Rectal smooth muscle tissue (tissue), 1 donor: ENCODE results near the gene ERRFI1.

ENCODE experiments used
- H3K27ac ChIP-seq: one replicate; pipeline ENCODE4 v1.7.0; 2013; ENCODE audit warnings: low read depth, low read length, inconsistent platforms
- H3K27me3 ChIP-seq: one replicate; pipeline ENCODE4 v1.7.0; 2013; ENCODE audit warnings: low read length; ENCODE audit not compliant: control insufficient read depth, insufficient read depth
- H3K36me3 ChIP-seq: one replicate; pipeline ENCODE4 v1.7.0; 2013; ENCODE audit warnings: low read length; ENCODE audit not compliant: control insufficient read depth, insufficient read depth
- H3K4me1 ChIP-seq: one replicate; pipeline ENCODE4 v1.7.0; 2013; ENCODE audit warnings: low read length; ENCODE audit not compliant: control insufficient read depth, insufficient read depth
- H3K4me3 ChIP-seq: one replicate; pipeline ENCODE4 v1.7.0; 2013; ENCODE audit warnings: low read length
- H3K9ac ChIP-seq: one replicate; pipeline ENCODE4 v1.7.0; 2013; ENCODE audit warnings: low read length

ERRFI1 gene

DNA sequence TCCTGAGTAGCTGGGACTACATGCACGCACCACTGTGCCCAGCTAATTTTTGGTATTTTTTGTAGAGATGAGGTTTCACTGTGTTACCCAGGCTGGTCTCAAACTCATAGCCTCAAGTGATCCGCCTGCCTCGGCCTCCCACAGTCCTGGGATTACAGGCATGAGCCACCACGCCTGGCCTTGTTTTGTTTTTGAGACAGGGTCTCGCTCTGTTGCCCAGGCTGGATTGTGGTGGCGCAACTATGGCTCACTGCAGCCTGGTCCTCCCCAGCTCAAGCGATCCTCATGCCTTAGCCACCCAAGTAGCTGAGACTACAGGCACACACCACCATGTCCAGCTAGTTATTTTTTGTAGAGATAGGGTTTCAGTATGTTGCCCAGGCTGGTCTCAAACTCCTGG, 38.6 kb downstream of the ERRFI1 start:
- Histone ChIP-seq H3K9ac (no peak overlapping the region), H3K27me3 (no peaks in the 10 kb centered on the region), H3K36me3 (peaks cover 9% of the 10 kb centered on the region), H3K27ac (no peak overlapping the region), H3K4me3 (no peak overlapping the region), H3K4me1 (peaks cover under 1% of the 10 kb centered on the region)

DNA sequence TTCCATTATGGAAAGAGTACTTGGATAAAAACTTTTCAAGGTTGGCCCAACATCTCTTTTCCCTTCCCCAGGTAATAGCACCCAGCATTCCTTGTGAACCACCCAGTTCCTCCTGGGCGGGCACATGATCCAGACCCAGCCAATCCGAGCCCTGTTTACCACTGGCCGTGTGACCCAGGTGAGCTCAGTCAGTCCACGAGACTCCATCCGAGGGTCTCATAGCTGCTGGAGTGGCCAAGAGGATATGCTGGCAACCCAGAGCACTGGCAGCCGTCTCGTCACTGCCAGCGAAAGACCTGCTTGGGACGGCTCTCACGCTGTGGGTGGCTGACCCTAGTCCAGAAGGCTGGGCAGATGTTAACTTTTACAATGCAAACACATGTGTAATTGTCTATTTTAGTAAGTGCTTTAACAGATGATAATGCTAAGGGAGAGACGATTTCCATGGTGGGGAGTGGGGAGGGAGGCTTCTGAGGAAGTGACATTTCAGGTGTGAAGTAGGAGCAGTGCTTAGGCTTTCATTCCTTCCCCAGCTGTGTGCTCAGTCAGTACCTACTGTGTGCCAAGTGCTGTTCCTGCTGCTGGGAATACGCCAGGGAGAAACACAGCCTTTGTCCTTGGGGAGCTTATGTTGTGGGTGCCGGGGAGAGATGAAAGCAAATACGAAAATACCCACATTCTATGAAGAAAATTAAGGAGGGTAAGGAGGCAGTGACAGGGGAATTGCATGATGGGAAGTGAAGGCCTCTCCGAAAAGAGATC, 40.1 kb downstream of the ERRFI1 start:
- no peak overlapping the region for H3K9ac ChIP-seq
- no peaks in the 10 kb centered on the region for H3K27me3 ChIP-seq
- H3K4me3 ChIP-seq = no peak overlapping the region
- H3K36me3 ChIP-seq = peaks cover 9% of the 10 kb centered on the region
- H3K27ac ChIP-seq = no peak overlapping the region
- peaks cover 3% of the 10 kb centered on the region for H3K4me1 ChIP-seq

DNA sequence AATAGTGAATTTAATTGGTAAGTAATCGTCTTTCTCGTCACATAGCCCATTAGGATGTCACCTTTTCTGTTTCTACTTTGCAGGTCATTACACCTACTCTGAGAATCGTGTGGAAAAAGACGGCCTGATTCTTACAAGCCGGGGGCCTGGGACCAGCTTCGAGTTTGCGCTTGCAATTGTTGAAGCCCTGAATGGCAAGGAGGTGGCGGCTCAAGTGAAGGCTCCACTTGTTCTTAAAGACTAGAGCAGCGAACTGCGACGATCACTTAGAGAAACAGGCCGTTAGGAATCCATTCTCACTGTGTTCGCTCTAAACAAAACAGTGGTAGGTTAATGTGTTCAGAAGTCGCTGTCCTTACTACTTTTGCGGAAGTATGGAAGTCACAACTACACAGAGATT, 41.3 kb downstream of the ERRFI1 start:
- H3K9ac ChIP-seq = no peak overlapping the region
- H3K27ac ChIP-seq = no peak overlapping the region
- H3K4me3 ChIP-seq = no peak overlapping the region
- H3K36me3 ChIP-seq = peaks cover 9% of the 10 kb centered on the region
- no peaks in the 10 kb centered on the region for H3K27me3 ChIP-seq
- H3K4me1 ChIP-seq = peaks cover 3% of the 10 kb centered on the region

DNA sequence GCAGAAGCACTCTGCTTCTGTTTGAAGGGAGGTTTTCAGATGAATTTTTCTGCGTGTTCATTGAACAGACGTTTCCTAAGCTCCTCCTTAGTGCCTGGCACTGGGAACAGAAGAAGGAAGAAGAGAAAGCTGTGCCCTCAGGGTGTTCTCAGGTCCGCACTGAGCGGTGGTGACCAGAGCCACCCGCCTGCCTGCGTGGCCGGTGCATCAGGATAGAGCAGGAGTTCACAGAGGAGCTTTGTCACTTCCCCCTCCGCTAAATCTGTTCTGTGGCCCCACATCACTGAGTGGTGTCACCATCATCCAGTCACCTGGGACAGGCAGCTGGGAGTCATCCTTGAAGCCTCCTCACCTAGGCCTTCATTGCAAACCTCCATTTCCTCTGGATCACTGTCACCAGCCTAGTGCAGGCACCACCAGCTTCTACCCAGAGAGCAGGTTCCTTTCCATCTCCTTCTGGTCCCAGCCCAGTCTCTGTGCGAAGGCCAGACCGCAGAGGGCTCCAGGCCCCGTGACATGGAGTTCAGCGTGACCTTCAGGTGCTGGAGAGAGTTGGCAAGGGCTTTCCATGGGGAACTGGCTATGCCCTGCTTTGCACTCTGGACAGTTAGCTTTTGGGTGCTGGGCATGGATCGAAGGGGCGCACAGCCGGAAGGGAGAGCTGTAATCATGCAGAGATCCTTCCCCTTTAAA, 42.9 kb downstream of the ERRFI1 start:
- Histone ChIP-seq H3K4me1 (peaks cover 3% of the 10 kb centered on the region), H3K36me3 (peaks cover 9% of the 10 kb centered on the region), H3K4me3 (no peak overlapping the region), H3K9ac (no peak overlapping the region), H3K27me3 (no peaks in the 10 kb centered on the region), H3K27ac (no peak overlapping the region)

DNA sequence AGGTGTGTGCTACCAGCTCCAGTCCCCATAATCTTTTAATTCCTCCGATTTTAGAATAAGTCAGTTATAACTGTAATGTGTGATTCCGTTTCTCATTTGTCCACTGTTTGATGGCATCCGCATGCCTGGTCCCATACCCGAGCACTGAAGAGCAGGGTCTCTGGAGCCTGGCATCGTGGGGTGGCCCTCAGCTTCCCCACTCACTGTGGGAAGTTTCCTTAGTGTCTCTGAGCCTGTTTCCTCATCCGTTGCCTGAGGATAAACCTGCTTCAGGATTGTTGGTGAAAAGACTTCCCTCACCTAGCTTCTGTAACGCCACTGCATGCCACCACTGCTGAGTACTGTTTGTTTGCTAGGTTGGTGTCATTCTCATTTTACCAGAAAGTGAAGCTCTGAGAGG, 45.1 kb downstream of the ERRFI1 start:
- H3K4me3 ChIP-seq = no peak overlapping the region
- H3K36me3 ChIP-seq = peaks cover 8% of the 10 kb centered on the region
- no peak overlapping the region for H3K27ac ChIP-seq
- H3K9ac ChIP-seq = no peak overlapping the region
- no peaks in the 10 kb centered on the region for H3K27me3 ChIP-seq
- peaks cover 3% of the 10 kb centered on the region for H3K4me1 ChIP-seq

DNA sequence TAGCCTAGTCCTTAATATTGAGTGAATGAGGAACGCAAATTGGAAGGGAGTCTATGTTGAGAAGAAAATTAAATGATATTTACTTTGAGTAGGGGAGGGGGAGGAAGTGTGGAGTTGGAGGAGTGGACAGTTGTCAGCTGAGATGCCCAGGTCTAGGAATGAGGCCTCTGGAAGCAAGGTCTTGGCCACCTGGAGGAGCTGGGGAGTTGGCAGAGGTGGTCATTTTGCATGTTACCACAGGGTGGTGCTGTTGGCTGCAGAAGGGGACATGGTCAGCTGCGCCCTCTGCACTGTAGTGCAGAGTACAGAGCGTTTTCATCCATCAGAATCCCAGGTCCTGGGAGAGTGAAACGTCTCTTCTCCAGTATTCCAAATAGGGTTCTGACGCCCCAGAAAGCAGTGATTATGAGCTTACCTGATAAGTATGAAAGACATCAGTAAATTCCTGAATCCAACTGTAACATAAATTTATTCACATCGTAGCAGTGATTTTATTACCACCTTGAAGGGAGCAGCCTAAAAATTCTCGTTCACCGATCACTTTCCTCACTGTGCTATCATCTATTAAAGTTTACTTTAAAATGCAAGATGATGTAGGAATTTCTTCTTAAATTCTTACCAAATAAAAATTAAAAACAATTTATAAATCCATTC, 50.8 kb downstream of the ERRFI1 start:
- Histone ChIP-seq H3K27me3 (no peaks in the 10 kb centered on the region), H3K4me1 (no peaks in the 10 kb centered on the region), H3K27ac (no peak overlapping the region), H3K9ac (no peak overlapping the region), H3K36me3 (peaks cover 8% of the 10 kb centered on the region), H3K4me3 (no peak overlapping the region)

DNA sequence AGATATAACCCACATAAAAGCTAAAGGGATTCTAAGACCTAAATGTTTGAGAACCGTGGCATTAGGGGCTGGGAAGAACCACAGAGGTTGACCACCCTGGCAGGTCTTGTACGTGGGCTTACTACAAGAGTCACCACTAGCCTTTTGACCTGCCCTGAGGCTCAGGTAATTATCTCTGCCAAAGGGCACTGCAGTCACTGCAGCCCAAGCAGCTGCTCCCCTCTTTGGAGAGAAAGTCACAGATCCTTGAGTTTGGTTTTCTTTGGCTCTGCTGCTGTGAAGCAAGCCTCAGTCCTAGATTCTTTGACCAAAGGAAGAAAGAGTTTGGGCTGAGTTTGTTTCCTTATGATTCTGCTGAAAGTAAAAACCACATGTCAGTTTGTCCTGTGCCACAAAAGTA, 53.0 kb downstream of the ERRFI1 start:
- Histone ChIP-seq H3K27ac (no peak overlapping the region), H3K27me3 (no peaks in the 10 kb centered on the region), H3K4me3 (no peak overlapping the region), H3K4me1 (no peaks in the 10 kb centered on the region), H3K36me3 (peaks cover 14% of the 10 kb centered on the region), H3K9ac (no peak overlapping the region)

DNA sequence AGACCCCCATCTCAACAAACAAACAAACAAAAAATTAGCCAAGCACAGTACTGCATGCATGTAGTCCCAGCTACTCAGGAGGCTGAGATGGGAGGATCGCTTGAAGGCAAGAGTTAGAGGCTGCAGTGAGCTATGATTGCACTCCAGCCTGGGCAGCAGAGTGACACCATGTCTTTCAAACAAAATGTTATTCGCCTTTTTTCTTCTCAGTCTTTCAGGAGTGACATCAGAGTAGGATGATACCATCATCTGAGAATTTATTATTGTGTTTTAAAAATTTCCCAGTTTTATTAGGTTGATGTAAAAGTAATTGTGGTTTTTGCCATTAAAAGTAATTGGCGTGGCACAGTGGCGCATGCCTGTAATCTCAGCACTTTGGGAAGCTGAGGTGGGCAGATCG, 53.8 kb downstream of the ERRFI1 start:
- Histone ChIP-seq H3K4me3 (no peak overlapping the region), H3K27me3 (no peaks in the 10 kb centered on the region), H3K36me3 (peaks cover 14% of the 10 kb centered on the region), H3K4me1 (no peaks in the 10 kb centered on the region), H3K27ac (no peak overlapping the region), H3K9ac (no peak overlapping the region)

DNA sequence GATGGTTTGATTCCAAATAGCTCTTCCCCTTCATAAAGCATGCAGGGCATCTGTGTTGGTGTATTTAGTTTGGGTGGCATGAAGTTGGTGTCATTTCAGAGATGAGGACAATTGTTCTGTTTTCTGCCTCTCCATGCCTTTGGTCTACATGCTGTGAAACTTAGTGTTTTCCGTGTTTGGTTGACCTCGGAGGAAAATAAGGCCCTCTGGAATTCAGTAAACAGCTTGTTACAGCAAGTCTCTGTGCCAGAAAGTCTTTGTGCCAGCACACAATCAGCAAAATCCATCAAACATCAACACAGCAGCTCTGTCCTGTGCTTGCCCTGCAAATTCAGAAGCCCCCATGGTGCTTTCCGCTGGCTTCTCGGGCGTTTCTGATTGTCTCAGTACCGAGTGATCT, 55.1 kb downstream of the ERRFI1 start:
- Histone ChIP-seq H3K27me3 (no peaks in the 10 kb centered on the region), H3K4me1 (no peaks in the 10 kb centered on the region), H3K27ac (no peak overlapping the region), H3K9ac (no peak overlapping the region), H3K36me3 (peaks cover 14% of the 10 kb centered on the region), H3K4me3 (no peak overlapping the region)

DNA sequence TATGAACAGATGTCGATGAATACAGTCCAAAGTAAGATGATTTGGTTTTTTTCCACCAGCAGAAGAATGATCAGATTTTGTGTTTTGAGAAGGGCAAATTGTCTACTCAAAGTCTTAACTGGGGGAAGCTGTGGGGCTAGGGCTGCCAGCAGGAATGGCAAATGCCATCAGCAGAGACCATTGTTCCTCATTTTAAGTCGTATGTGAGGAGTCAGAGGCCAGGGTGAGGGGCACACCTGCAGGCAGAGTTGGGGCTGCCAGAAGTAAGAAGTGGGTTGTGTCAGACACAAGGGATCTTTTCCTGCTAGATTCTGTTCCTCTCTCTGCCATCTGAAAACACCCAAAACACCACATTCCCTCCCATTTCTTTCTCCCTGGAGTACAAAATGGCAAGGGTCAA, 55.9 kb downstream of the ERRFI1 start:
- H3K4me1 ChIP-seq = no peaks in the 10 kb centered on the region
- no peak overlapping the region for H3K4me3 ChIP-seq
- H3K36me3 ChIP-seq = peaks cover 20% of the 10 kb centered on the region
- no peaks in the 10 kb centered on the region for H3K27me3 ChIP-seq
- H3K27ac ChIP-seq = no peak overlapping the region
- H3K9ac ChIP-seq = no peak overlapping the region

DNA sequence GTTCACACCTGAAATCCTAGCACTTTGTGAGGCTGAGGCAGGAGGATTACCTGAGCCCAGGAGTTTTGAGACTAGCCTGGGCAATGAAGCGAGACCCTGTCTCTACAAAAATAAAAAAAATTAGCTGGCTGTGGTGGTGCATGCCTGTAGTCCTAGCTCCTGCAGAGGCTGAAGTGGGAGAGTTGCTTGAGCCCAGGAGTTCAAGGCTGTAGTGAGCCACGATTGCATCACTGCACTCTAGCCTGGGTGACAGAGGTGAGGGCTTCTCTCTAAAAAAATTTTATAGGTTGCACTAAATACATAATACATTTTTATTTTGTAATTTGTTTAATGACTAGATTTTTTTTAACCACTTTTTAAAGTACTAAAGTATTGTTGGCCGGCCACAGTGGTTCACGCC, 58.5 kb downstream of the ERRFI1 start:
- H3K4me3 ChIP-seq = no peak overlapping the region
- H3K27ac ChIP-seq = no peak overlapping the region
- H3K9ac ChIP-seq = no peak overlapping the region
- peaks cover 3% of the 10 kb centered on the region for H3K4me1 ChIP-seq
- no peaks in the 10 kb centered on the region for H3K27me3 ChIP-seq
- peaks cover 20% of the 10 kb centered on the region for H3K36me3 ChIP-seq

DNA sequence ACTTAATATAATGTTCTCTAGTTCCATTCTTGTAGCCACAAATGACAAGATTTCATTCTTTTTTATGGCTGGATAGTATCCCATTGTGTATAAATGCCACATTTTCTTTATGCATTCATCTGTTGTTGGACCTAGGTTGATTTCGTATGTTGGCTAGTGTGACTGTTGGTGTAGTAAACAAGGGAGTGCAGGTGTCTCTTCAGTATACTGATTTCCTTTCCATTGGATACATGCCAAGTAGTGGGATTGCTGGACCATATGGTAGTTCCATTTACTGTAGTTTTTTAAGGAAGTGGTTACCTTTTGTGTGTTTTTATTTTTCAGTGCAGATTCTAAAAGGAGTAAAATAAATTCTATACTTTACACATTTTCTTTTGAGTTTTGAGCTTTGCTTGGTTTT, 58.9 kb downstream of the ERRFI1 start:
- Histone ChIP-seq H3K27ac (no peak overlapping the region), H3K9ac (no peak overlapping the region), H3K4me3 (no peak overlapping the region), H3K27me3 (no peaks in the 10 kb centered on the region), H3K36me3 (peaks cover 18% of the 10 kb centered on the region), H3K4me1 (peaks cover 6% of the 10 kb centered on the region)
